Measurements from ENCODE around the gene TBC1D22A. TPM values are rescaled to one million over a fixed set of nuclear protein-coding genes. Genes with fewer than 3 reads are reported as not detected.

Gene TBC1D22A
- total and polyA plus RNA-seq, 2 donors: 11.8 to 25.7 TPM

DNA sequence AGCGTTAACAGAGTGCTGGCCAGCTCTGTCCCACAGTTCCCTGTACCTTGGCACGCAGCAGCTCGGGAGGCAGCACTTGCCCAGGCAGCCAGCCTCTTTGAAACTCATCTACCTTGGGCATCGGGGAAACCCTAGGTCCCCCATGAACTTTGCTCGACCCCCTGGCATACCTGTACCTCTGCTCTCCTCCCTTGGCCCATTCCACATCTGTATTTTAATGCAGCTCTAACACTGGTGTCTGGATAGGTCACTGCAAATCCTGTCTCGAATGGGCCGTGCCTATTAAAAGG, 304.1 kb downstream of the TBC1D22A start:
- no peak for DNase-seq (ENCODE audit: low read depth in 6 of 9, low spot score in 9 of 9)
- 98% methylated on average over 7 of the region's 7 CpGs for WGBS
- H3K27me3 ChIP-seq (ENCODE audit: control insufficient read depth in 2 of 2, insufficient read depth in 1 of 2, low read length in 1 of 2): no peaks in the 10 kb centered on the region
- H3K36me3 ChIP-seq (ENCODE audit: control insufficient read depth in 2 of 2, insufficient read depth in 2 of 2, low read length in 1 of 2): peaks cover 3 to 4% of the 10 kb centered on the region in 2 donors
- no peak overlapping the region for H3K4me3 ChIP-seq (ENCODE audit: low read length in 2 of 2)
- H3K4me1 ChIP-seq (ENCODE audit: control insufficient read depth in 2 of 2, insufficient read depth in 2 of 2, low read length in 2 of 2): peaks cover 13 to 47% of the 10 kb centered on the region in 2 donors
- no peak overlapping the region for H3K27ac ChIP-seq (ENCODE audit: low read depth in 1 of 2, low read length in 1 of 2)
- H3K9me3 ChIP-seq (ENCODE audit: control insufficient read depth in 2 of 2, insufficient read depth in 1 of 2, low read length in 1 of 2): no peaks in the 10 kb centered on the region

DNA sequence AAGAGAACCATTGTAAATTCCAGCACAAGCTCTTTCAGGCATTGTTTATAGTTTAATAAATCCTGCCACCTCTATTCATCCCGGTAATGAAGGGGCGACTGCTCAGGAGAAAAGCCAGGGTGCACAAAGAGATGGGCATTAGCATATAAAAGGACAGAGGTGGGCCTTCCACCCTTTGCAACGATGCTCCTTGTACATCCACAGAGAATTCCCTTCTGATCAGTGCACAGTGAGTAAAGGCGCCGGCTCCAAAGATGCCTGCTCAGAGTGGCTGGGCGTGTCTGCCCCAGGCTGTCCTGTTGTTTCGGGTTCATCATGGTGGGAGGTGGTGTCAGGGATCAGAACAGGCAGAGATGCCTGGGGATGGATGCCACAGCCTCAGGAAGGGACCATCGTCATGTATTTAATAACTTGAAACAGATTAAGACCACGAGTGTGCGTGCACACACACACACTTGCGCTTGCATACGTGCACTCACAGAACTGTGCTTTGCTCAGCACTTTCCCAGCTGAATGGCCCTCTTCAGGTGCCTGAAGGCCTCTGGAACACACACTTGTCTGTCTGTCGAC, 305.0 kb downstream of the TBC1D22A start:
- H3K4me1 ChIP-seq (ENCODE audit: control insufficient read depth in 2 of 2, insufficient read depth in 2 of 2, low read length in 2 of 2): peaks cover 13 to 54% of the 10 kb centered on the region in 2 donors
- no peak for DNase-seq (ENCODE audit: low read depth in 6 of 9, low spot score in 9 of 9)
- H3K9me3 ChIP-seq (ENCODE audit: control insufficient read depth in 2 of 2, insufficient read depth in 1 of 2, low read length in 1 of 2): no peaks in the 10 kb centered on the region
- no peak overlapping the region for H3K27ac ChIP-seq (ENCODE audit: low read depth in 1 of 2, low read length in 1 of 2)
- H3K4me3 ChIP-seq (ENCODE audit: low read length in 2 of 2): no peak overlapping the region
- WGBS: 95% methylated on average over 13 of the region's 13 CpGs
- H3K27me3 ChIP-seq (ENCODE audit: control insufficient read depth in 2 of 2, insufficient read depth in 1 of 2, low read length in 1 of 2): no peaks in the 10 kb centered on the region
- peaks cover 3 to 4% of the 10 kb centered on the region in 2 donors for H3K36me3 ChIP-seq (ENCODE audit: control insufficient read depth in 2 of 2, insufficient read depth in 2 of 2, low read length in 1 of 2)

DNA sequence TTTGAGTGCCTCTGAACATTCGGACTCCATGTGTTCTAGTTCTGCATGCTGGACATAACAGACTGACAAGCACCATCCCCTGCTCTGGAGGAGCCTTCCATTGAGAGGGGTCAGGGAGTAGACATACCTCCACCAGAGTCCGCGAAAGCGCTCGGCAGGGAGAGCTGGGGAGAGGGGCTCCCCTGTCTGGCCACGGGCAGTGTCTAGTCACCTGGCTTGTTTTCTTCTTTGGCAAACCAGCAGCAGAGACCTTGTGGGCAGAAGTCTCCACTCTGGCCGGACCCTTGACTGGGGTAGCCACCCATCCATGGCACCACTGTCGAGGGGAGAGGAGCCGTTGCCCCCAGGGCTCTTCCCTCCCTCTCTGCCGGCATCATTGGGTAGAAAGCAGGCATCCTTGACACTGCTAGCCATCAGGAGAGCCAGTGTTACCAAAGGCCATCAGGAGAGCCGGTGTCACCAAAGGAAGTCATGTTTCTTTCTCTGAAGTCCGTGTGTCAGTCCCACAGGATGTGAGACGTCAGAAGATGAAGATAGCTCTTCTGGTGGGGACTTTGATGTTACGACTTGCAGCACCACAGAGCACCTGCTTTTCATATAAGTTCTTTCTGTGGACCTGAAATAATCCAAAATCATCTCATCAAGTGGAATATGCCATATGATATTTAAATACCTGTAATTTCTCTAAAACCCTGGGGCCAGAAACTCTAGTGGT, 305.6 kb downstream of the TBC1D22A start:
- WGBS: 71% methylated on average over 14 of the region's 14 CpGs
- Histone ChIP-seq H3K4me3 (ENCODE audit: low read length in 2 of 2) (no peak overlapping the region), H3K4me1 (ENCODE audit: control insufficient read depth in 2 of 2, insufficient read depth in 2 of 2, low read length in 2 of 2) (peaks cover 13 to 56% of the 10 kb centered on the region in 2 donors), H3K27me3 (ENCODE audit: control insufficient read depth in 2 of 2, insufficient read depth in 1 of 2, low read length in 1 of 2) (no peaks in the 10 kb centered on the region), H3K27ac (ENCODE audit: low read depth in 1 of 2, low read length in 1 of 2) (peak overlapping the region in 1 of 2 donors; percentile 20), H3K36me3 (ENCODE audit: control insufficient read depth in 2 of 2, insufficient read depth in 2 of 2, low read length in 1 of 2) (peaks cover 3 to 4% of the 10 kb centered on the region in 2 donors), H3K9me3 (ENCODE audit: control insufficient read depth in 2 of 2, insufficient read depth in 1 of 2, low read length in 1 of 2) (no peaks in the 10 kb centered on the region)
- peak in 2 of 9 donors; percentile 29 to 77 for DNase-seq (ENCODE audit: low read depth in 6 of 9, low spot score in 9 of 9)

DNA sequence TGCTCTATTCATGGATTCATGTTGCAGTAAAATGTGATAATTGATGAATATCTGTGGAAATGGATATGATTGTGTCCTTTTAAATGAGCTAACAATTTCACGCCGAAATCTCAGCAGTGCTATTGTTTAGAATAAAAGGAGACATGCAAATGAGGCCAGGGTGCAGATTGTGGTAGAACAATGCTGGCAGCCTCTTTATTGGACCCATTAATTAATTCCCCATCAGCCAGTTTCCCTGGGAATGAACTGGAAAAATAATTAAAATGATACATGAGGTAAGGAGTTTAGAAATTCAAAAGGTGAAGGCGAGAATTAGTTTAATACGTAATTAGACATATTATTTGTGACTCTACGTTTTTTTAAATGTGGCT, 306.2 kb downstream of the TBC1D22A start:
- Histone ChIP-seq H3K4me1 (ENCODE audit: control insufficient read depth in 2 of 2, insufficient read depth in 2 of 2, low read length in 2 of 2) (peaks cover 13 to 56% of the 10 kb centered on the region in 2 donors), H3K36me3 (ENCODE audit: control insufficient read depth in 2 of 2, insufficient read depth in 2 of 2, low read length in 1 of 2) (peaks cover 0 to 4% of the 10 kb centered on the region in 2 donors), H3K27me3 (ENCODE audit: control insufficient read depth in 2 of 2, insufficient read depth in 1 of 2, low read length in 1 of 2) (no peaks in the 10 kb centered on the region), H3K27ac (ENCODE audit: low read depth in 1 of 2, low read length in 1 of 2) (peak overlapping the region in 1 of 2 donors; percentile 20), H3K4me3 (ENCODE audit: low read length in 2 of 2) (no peak overlapping the region), H3K9me3 (ENCODE audit: control insufficient read depth in 2 of 2, insufficient read depth in 1 of 2, low read length in 1 of 2) (no peaks in the 10 kb centered on the region)
- DNase-seq (ENCODE audit: low read depth in 6 of 9, low spot score in 9 of 9): no peak
- WGBS: 97% methylated on average over 5 of the region's 5 CpGs

DNA sequence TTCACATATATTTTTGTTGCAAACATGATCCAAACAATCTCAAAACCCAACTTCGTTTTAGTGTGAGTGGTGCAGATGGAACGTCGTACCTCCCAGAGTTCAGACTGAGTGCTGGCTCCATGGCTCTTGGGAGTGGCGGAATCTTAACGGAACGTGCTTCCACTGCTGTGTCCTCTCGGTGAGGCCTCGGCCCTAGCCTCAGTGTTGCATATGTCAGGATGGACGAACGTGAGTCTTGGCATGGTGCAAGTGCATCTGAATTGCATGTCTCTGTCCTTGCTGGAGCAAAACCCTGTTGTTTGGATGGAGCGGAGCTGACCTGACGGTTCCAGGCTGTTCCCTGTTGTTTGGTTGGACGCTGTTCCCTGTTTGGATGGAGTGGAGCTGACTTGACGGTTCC, 306.8 kb downstream of the TBC1D22A start:
- Histone ChIP-seq H3K27ac (ENCODE audit: low read depth in 1 of 2, low read length in 1 of 2) (no peak overlapping the region), H3K9me3 (ENCODE audit: control insufficient read depth in 2 of 2, insufficient read depth in 1 of 2, low read length in 1 of 2) (no peaks in the 10 kb centered on the region), H3K36me3 (ENCODE audit: control insufficient read depth in 2 of 2, insufficient read depth in 2 of 2, low read length in 1 of 2) (peaks cover under 1 to 4% of the 10 kb centered on the region in 2 donors), H3K4me1 (ENCODE audit: control insufficient read depth in 2 of 2, insufficient read depth in 2 of 2, low read length in 2 of 2) (peaks cover 13 to 56% of the 10 kb centered on the region in 2 donors), H3K4me3 (ENCODE audit: low read length in 2 of 2) (no peak overlapping the region), H3K27me3 (ENCODE audit: control insufficient read depth in 2 of 2, insufficient read depth in 1 of 2, low read length in 1 of 2) (no peaks in the 10 kb centered on the region)
- 98% methylated on average over 14 of the region's 14 CpGs for WGBS
- no peak for DNase-seq (ENCODE audit: low read depth in 6 of 9, low spot score in 9 of 9)

DNA sequence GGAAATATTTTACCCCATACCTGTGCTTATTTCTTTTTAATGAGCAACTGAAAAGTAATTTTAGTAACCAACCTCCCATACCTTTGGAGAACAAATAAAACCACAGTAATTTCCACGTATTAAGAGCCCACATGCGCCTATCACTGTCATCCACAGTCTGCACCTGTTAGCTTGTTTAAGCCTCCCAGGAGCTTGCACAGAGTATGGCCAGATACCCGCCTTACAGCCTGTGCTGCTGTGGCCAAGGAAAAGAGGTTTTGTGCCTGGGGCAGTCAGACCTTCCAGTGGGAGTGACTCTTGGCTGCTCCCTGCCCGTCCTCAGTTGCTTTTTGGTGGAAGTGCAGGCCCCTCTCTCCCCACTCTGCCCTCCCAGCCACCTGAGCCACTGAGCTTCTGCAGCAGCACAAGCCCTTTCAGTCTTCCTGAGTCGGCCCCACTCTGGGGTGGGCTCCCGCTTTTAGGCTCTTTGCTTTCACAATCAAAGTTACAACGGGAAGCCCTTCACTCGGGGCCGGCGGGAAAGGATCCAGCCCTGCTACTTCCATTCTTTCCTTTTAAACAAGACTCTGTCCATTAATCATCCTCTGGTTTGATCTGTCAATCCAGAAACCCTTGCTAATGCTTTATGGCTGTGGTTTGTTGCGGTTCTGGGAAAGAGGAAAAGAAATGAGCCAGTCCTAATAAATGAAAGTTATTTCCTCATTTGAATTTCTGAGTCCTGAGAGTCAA, 308.8 kb downstream of the TBC1D22A start:
- DNase-seq (ENCODE audit: low read depth in 6 of 9, low spot score in 9 of 9): no peak
- peaks cover 0 to 7% of the 10 kb centered on the region in 2 donors for H3K36me3 ChIP-seq (ENCODE audit: control insufficient read depth in 2 of 2, insufficient read depth in 2 of 2, low read length in 1 of 2)
- H3K9me3 ChIP-seq (ENCODE audit: control insufficient read depth in 2 of 2, insufficient read depth in 1 of 2, low read length in 1 of 2): peaks cover 0 to 10% of the 10 kb centered on the region in 2 donors
- H3K27me3 ChIP-seq (ENCODE audit: control insufficient read depth in 2 of 2, insufficient read depth in 1 of 2, low read length in 1 of 2): no peaks in the 10 kb centered on the region
- H3K4me1 ChIP-seq (ENCODE audit: control insufficient read depth in 2 of 2, insufficient read depth in 2 of 2, low read length in 2 of 2): peaks cover 13 to 46% of the 10 kb centered on the region in 2 donors
- WGBS: 41% methylated on average over 11 of the region's 11 CpGs
- H3K4me3 ChIP-seq (ENCODE audit: low read length in 2 of 2): no peak overlapping the region
- peak overlapping the region in 1 of 2 donors; percentile 47 for H3K27ac ChIP-seq (ENCODE audit: low read depth in 1 of 2, low read length in 1 of 2)

DNA sequence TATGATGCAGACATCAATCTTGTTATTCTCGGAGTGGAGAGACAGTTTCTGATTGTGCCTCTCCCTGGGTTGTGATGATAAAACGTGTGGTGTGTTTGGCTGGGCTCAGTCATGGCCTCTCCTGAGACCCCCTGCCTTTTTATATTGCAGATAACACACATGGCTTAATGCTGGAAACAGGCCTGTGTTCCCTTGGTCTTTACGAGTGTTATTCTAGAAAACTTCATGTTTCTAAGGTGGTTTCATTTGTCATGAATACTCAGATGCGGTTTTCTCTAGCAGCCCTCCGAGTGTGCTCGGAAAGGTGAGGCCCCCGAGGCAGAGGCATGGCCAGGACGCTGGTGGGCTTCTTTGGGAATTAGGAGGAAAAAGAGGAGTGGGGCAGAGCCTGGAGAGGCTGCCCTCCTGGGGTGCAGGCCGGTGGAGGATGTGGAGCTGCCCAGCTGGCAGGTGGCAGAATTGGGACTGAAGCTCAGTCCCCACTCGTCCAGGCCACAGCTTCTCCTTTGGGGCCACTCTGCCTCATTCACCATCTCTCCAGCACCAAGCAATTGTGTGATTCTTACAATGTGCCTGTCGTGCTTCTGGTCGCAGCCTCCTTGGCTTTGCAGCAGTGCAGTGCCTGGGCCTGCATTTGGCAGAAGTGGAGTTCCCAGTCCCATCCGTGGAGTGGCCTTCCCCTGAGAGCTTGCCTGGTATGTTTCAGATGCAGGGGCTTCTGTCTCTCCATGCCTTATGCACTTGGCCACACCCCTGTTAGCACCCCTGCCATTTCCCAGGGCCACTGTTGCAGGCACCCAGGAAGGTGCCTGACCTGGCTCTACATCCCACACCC, 309.6 kb downstream of the TBC1D22A start:
- no peak overlapping the region for H3K4me3 ChIP-seq (ENCODE audit: low read length in 2 of 2)
- DNase-seq (ENCODE audit: low read depth in 6 of 9, low spot score in 9 of 9): no peak
- no peak overlapping the region for H3K27ac ChIP-seq (ENCODE audit: low read depth in 1 of 2, low read length in 1 of 2)
- WGBS: 86% methylated on average over 13 of the region's 13 CpGs
- peaks cover 0 to 10% of the 10 kb centered on the region in 2 donors for H3K9me3 ChIP-seq (ENCODE audit: control insufficient read depth in 2 of 2, insufficient read depth in 1 of 2, low read length in 1 of 2)
- H3K4me1 ChIP-seq (ENCODE audit: control insufficient read depth in 2 of 2, insufficient read depth in 2 of 2, low read length in 2 of 2): peaks cover 13 to 42% of the 10 kb centered on the region in 2 donors
- H3K27me3 ChIP-seq (ENCODE audit: control insufficient read depth in 2 of 2, insufficient read depth in 1 of 2, low read length in 1 of 2): no peaks in the 10 kb centered on the region
- peaks cover 0 to 7% of the 10 kb centered on the region in 2 donors for H3K36me3 ChIP-seq (ENCODE audit: control insufficient read depth in 2 of 2, insufficient read depth in 2 of 2, low read length in 1 of 2)

DNA sequence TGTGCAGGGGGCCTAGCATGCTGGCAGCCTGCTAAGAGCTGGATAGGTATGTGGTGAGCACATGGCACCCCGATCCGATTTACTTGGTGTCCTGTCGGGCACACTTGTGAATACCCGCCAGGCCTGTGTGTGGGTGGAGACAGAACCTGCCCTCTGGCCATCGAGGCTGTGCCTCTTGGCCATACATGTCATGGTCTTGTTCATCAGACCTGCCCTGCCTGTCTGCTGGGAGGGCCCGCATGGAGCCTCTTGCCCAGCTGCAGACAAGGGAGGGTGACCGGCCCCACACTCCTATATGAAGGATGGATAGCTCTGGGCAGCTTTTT, 310.2 kb downstream of the TBC1D22A start:
- no peak for DNase-seq (ENCODE audit: low read depth in 6 of 9, low spot score in 9 of 9)
- H3K27me3 ChIP-seq (ENCODE audit: control insufficient read depth in 2 of 2, insufficient read depth in 1 of 2, low read length in 1 of 2): no peaks in the 10 kb centered on the region
- peaks cover 0 to 7% of the 10 kb centered on the region in 2 donors for H3K36me3 ChIP-seq (ENCODE audit: control insufficient read depth in 2 of 2, insufficient read depth in 2 of 2, low read length in 1 of 2)
- no peak overlapping the region for H3K27ac ChIP-seq (ENCODE audit: low read depth in 1 of 2, low read length in 1 of 2)
- no peak overlapping the region for H3K4me3 ChIP-seq (ENCODE audit: low read length in 2 of 2)
- peaks cover 0 to 10% of the 10 kb centered on the region in 2 donors for H3K9me3 ChIP-seq (ENCODE audit: control insufficient read depth in 2 of 2, insufficient read depth in 1 of 2, low read length in 1 of 2)
- H3K4me1 ChIP-seq (ENCODE audit: control insufficient read depth in 2 of 2, insufficient read depth in 2 of 2, low read length in 2 of 2): peaks cover 11 to 38% of the 10 kb centered on the region in 2 donors
- WGBS: 99% methylated on average over 7 of the region's 7 CpGs
